Measurements from ENCODE around the gene GJC1. TPM values are rescaled to one million over a fixed set of nuclear protein-coding genes. Genes with fewer than 3 reads are reported as not detected.

The GJC1 gene
- total and polyA plus RNA-seq, 2 donors from 2014 or later, result 1.8 to 6.5 TPM

DNA sequence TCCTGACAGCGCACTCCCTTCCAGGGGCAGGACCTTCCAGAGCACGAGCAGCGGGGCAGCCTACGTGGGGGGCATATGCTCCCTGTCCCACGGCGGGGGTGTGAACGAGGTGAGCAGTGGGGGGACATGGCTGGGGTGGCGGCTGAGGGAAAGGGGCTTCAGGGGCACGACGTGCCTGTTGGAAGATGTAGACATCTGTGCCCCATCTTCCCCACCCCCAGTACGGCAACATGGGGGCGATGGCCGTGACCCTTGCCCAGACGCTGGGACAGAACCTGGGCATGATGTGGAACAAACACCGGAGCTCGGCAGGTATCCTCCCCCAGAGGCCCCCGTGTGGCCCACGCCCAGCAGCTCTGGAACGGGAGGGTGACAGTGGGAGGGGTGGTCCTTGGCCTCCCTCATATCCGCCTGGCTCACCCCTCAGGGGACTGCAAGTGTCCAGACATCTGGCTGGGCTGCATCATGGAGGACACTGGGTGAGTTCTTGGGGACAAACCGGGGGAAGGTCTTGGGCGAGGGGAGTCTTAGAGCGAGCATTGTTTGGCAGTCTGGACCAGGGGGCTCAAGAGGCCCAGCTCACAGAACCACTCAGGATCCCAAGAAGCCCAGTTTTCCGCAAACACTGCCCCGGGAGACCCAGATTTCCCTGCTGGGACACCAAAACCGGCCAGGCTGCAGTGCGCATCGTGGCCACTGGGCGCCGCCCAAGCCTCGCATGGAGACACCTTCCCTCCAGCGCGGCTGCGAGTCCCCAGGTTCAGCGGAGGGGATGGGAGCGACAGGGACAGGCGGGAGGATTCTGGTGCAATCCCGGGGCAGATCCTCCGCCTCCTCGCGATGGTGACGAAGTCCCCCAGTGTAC lies 55.6 kb downstream of the GJC1 start:
- peak overlapping the region; percentile 21 to 67 (median 50) for H3K4me3 ChIP-seq (ENCODE audit: low read length in 3 of 3)
- FAIRE-seq, result no peak
- H3K27ac ChIP-seq (ENCODE audit: low read depth in 2 of 2, low read length in 2 of 2), result no peak overlapping the region

GRCh38 chr17:44773140-44773539 lies 56.9 kb downstream of the GJC1 start:
- H3K4me3 ChIP-seq (ENCODE audit: low read length in 3 of 3), result no peak overlapping the region
- peaks cover 0 to 11% (median 0%) of the 10 kb centered on the region in 3 donors for H3K4me1 ChIP-seq (ENCODE audit: control insufficient read depth in 2 of 3, insufficient read depth in 2 of 3, low read depth in 1 of 3, low read length in 3 of 3)
- TF ChIP-seq, protein P1, sequence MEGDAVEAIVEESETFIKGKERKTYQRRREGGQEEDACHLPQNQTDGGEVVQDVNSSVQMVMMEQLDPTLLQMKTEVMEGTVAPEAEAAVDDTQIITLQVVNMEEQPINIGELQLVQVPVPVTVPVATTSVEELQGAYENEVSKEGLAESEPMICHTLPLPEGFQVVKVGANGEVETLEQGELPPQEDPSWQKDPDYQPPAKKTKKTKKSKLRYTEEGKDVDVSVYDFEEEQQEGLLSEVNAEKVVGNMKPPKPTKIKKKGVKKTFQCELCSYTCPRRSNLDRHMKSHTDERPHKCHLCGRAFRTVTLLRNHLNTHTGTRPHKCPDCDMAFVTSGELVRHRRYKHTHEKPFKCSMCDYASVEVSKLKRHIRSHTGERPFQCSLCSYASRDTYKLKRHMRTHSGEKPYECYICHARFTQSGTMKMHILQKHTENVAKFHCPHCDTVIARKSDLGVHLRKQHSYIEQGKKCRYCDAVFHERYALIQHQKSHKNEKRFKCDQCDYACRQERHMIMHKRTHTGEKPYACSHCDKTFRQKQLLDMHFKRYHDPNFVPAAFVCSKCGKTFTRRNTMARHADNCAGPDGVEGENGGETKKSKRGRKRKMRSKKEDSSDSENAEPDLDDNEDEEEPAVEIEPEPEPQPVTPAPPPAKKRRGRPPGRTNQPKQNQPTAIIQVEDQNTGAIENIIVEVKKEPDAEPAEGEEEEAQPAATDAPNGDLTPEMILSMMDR (IDR thresholded peaks at IDR 0.05; ENCODE audit: borderline replicate concordance, extremely low read depth, insufficient read depth), result no peak
- intact Hi-C loops (cut with DNase I), result no loop called here
- FAIRE-seq (no peak), DNase-seq (no peak)
- no peak overlapping the region for H3K9ac ChIP-seq (ENCODE audit: low read length in 3 of 3)
- no peak overlapping the region for H3K27ac ChIP-seq (ENCODE audit: low read depth in 2 of 2, low read length in 2 of 2)
- H3K36me3 ChIP-seq (ENCODE audit: control insufficient read depth in 2 of 3, insufficient read depth in 3 of 3, low read length in 3 of 3), result no peaks in the 10 kb centered on the region
- H3K9me3 ChIP-seq (ENCODE audit: control insufficient read depth in 2 of 3, insufficient read depth in 1 of 3, low read length in 3 of 3), result no peaks in the 10 kb centered on the region
- H3K27me3 ChIP-seq (ENCODE audit: control insufficient read depth, insufficient read depth, low read length), result no peaks in the 10 kb centered on the region

More for the DNA sequence above, 55.6 kb downstream of the GJC1 start:
- Histone ChIP-seq H3K9me3 (ENCODE audit: control insufficient read depth in 2 of 3, insufficient read depth in 1 of 3, low read length in 3 of 3) (no peaks in the 10 kb centered on the region), H3K36me3 (ENCODE audit: control insufficient read depth in 2 of 3, insufficient read depth in 3 of 3, low read length in 3 of 3) (no peaks in the 10 kb centered on the region), H3K27me3 (ENCODE audit: control insufficient read depth, insufficient read depth, low read length) (no peaks in the 10 kb centered on the region), H3K9ac (ENCODE audit: low read length in 3 of 3) (no peak overlapping the region), H3K4me1 (ENCODE audit: control insufficient read depth in 2 of 3, insufficient read depth in 2 of 3, low read depth in 1 of 3, low read length in 3 of 3) (peaks cover 0 to 18% (median 0%) of the 10 kb centered on the region in 3 donors)
- TF ChIP-seq, protein P1 (IDR thresholded peaks at IDR 0.05; ENCODE audit: borderline replicate concordance, extremely low read depth, insufficient read depth), result peak; percentile 99
- intact Hi-C loops (cut with DNase I), result loop anchor here (5.0 kb wide), 1 partner anchor 98 kb away; no protein-coding TSS in a partner anchor
- DNase-seq, result peak; percentile 89 to 95 (median 93)

DNA sequence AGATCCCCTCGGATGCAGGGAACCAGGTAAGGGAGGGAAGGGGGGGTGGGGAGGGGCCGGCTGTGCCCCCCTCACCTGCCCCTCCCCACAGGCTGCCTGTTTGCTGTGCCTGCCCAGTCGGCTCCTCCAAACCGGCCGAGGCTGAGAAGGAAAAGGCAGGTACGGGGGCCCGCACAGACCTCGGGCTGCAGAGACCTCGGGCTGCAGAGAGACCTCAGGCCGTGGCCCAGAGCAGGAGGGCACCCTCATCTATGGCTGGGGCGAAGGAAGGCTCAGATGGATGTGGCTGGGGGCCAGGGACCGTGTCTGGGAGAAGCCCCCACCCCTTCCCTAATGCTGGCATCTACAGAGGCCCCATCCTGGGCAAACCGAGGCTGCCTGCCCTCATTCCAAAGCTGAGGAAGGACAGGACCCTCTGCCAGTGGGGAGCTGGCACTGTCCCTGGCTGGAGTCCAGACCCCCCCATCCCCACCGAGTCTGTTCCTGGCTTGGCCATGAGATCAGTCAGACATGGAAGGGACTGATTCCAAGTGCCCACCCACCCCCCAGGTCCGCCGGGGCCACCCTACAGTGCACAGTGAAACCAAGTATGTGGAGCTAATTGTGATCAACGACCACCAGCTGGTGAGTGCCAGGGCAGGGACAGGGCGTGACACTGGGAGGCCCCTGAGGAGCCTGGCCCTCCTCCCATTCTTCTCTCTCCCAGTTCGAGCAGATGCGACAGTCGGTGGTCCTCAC lies 57.6 kb downstream of the GJC1 start:
- intact Hi-C loops (cut with DNase I), result no loop called here
- Histone ChIP-seq H3K9ac (ENCODE audit: low read length in 3 of 3) (no peak overlapping the region), H3K4me3 (ENCODE audit: low read length in 3 of 3) (no peak overlapping the region), H3K27ac (ENCODE audit: low read depth in 2 of 2, low read length in 2 of 2) (no peak overlapping the region), H3K9me3 (ENCODE audit: control insufficient read depth in 2 of 3, insufficient read depth in 1 of 3, low read length in 3 of 3) (no peaks in the 10 kb centered on the region), H3K4me1 (ENCODE audit: control insufficient read depth in 2 of 3, insufficient read depth in 2 of 3, low read depth in 1 of 3, low read length in 3 of 3) (peaks cover 0 to 11% (median 0%) of the 10 kb centered on the region in 3 donors), H3K27me3 (ENCODE audit: control insufficient read depth, insufficient read depth, low read length) (no peaks in the 10 kb centered on the region), H3K36me3 (ENCODE audit: control insufficient read depth in 2 of 3, insufficient read depth in 3 of 3, low read length in 3 of 3) (no peaks in the 10 kb centered on the region)
- TF ChIP-seq, protein P1 (IDR thresholded peaks at IDR 0.05; ENCODE audit: borderline replicate concordance, extremely low read depth, insufficient read depth), result no peak
- DNase-seq (no peak), FAIRE-seq (no peak)
